ENCODE measurements around the gene TPP1.

DNA sequence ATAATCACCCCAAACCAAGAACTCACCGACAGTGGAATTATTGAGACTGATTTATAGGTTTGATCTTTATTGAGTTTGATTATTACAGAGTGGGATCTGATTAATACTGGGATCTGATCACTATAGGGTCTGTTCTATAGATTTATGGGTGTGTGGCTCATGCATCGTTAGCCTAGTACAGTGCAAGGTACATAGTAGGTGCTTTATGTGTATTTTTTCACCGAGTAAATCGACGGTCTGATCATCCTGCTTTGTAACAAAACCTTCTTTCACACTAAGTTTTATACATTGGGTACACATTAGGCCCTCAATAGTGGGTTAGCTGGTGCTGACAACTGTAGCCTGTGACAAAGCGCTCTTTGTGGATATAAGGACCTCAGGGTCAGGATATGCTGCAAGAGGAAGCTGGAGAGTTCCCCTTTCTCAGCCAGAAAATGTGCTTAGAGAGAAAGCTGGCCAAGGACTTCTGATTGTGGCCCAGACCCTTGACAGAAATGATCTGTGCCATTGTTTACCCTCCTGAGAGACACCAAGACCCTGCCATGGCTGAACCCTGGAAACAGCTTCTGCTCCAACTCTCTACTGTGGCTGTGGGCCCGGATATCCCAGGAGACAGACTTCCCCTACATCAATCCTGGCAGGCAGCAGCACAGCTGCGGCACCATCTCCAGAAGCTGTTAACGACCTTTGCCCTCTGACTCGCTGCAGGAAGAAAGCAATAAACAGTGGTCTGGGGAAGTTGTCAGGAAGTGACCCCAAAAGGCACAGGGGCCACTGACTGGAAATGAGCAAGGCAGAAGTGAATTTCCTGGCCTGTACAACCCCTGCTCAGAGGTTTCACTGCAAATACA, 16.1 kb upstream of the TPP1 start:
- TF ChIP-seq, protein P1, sequence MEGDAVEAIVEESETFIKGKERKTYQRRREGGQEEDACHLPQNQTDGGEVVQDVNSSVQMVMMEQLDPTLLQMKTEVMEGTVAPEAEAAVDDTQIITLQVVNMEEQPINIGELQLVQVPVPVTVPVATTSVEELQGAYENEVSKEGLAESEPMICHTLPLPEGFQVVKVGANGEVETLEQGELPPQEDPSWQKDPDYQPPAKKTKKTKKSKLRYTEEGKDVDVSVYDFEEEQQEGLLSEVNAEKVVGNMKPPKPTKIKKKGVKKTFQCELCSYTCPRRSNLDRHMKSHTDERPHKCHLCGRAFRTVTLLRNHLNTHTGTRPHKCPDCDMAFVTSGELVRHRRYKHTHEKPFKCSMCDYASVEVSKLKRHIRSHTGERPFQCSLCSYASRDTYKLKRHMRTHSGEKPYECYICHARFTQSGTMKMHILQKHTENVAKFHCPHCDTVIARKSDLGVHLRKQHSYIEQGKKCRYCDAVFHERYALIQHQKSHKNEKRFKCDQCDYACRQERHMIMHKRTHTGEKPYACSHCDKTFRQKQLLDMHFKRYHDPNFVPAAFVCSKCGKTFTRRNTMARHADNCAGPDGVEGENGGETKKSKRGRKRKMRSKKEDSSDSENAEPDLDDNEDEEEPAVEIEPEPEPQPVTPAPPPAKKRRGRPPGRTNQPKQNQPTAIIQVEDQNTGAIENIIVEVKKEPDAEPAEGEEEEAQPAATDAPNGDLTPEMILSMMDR (IDR thresholded peaks at IDR 0.05): no peak
- TF ChIP-seq POLR2A (IDR thresholded peaks at IDR 0.05): no peak

Data from thyroid gland (tissue), 4 donors.